ENCODE data around the gene IGFN1. TPM values are rescaled to one million over a fixed set of nuclear protein-coding genes. Genes with fewer than 3 reads are reported as not detected.

Gene IGFN1
- total RNA-seq, 1 experiment from 2014 or later = not detected

DNA sequence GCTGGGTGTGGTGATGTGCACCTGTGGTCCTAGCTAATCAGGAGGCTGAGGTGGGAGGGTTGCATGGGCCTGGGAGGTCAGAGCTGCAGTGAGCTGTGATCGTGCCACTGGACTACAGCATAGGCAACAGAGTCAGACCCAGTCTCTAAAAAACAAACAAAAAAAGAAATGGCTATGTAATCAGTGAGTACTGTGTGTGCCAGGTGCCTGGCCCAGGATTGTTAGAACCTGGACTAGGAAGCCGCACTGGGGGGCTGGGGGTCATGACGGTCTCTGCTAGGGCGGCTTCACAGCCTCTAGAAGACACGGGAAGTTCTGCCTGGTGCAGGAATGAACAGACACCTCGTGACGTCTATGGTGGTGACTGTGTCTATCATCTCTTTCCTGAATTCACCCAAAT, 44.8 kb upstream of the IGFN1 start:
- Histone ChIP-seq H3K79me1 (ENCODE audit: insufficient read depth, low read depth, low read length, poor library complexity, severe bottlenecking) (peaks cover 2% of the 10 kb centered on the region), H3T11ph (ENCODE audit: low read length) (no peak overlapping the region), H3K9ac (ENCODE audit: extremely low read depth, insufficient read length, low read length) (no peak overlapping the region), H3K14ac (ENCODE audit: insufficient read depth, low read length) (no peak overlapping the region), H4K91ac (ENCODE audit: insufficient read length, low read depth, low read length) (no peak overlapping the region), H2BK5ac (ENCODE audit: insufficient read length, low read length) (no peak overlapping the region), H4K5ac (ENCODE audit: insufficient read length, low read depth, low read length) (no peak overlapping the region), H3K4me2 (ENCODE audit: insufficient read depth, insufficient read length, low read length) (no peak overlapping the region), H3K23ac (ENCODE audit: insufficient read length, low read depth, low read length) (no peak overlapping the region), H3K27me3 (ENCODE audit: insufficient read depth, low read length) (no peaks in the 10 kb centered on the region), H3K18ac (ENCODE audit: insufficient read length, low read depth, low read length) (no peak overlapping the region), H3K56ac (ENCODE audit: insufficient read length, low read depth, low read length) (no peak overlapping the region), H3K79me2 (ENCODE audit: insufficient read depth, low read length) (no peaks in the 10 kb centered on the region), H2AK5ac (ENCODE audit: insufficient read length, low read length) (no peak overlapping the region), H2BK120ac (ENCODE audit: low read depth, low read length, poor library complexity, severe bottlenecking) (no peak overlapping the region), H2AFZ (ENCODE audit: low read length) (no peak overlapping the region), H2BK15ac (ENCODE audit: low read depth, low read length) (no peak overlapping the region), H3K27ac (ENCODE audit: insufficient read length, low read depth, low read length) (no peak overlapping the region), H3K23me2 (ENCODE audit: insufficient read length, low read depth, low read length, poor library complexity, severe bottlenecking) (no peaks in the 10 kb centered on the region), H2BK12ac (ENCODE audit: insufficient read length, low read depth, low read length) (no peak overlapping the region), H4K20me1 (ENCODE audit: control insufficient read depth, insufficient read depth, insufficient read length) (no peaks in the 10 kb centered on the region), H3K4me1 (ENCODE audit: insufficient read depth, low read length) (no peaks in the 10 kb centered on the region), H4K8ac (replicated peaks; ENCODE audit: insufficient read length, low read depth, low read length) (no peak overlapping the region), H2BK20ac (ENCODE audit: low read depth, low read length, poor library complexity, severe bottlenecking) (no peak overlapping the region), H3K4ac (ENCODE audit: low read depth, low read length) (no peak overlapping the region), H3K9me3 (ENCODE audit: control insufficient read depth, low read depth, low read length) (no peaks in the 10 kb centered on the region)
- H3K9me3 Mint-ChIP-seq = no peaks in the 10 kb centered on the region
- TF ChIP-seq, protein P1, sequence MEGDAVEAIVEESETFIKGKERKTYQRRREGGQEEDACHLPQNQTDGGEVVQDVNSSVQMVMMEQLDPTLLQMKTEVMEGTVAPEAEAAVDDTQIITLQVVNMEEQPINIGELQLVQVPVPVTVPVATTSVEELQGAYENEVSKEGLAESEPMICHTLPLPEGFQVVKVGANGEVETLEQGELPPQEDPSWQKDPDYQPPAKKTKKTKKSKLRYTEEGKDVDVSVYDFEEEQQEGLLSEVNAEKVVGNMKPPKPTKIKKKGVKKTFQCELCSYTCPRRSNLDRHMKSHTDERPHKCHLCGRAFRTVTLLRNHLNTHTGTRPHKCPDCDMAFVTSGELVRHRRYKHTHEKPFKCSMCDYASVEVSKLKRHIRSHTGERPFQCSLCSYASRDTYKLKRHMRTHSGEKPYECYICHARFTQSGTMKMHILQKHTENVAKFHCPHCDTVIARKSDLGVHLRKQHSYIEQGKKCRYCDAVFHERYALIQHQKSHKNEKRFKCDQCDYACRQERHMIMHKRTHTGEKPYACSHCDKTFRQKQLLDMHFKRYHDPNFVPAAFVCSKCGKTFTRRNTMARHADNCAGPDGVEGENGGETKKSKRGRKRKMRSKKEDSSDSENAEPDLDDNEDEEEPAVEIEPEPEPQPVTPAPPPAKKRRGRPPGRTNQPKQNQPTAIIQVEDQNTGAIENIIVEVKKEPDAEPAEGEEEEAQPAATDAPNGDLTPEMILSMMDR (conservative IDR thresholded peaks at IDR 0.05) = no peak
- no CpG with 5 or more reads among the region's 7 CpGs for WGBS (ENCODE audit: extremely low coverage, insufficient read length, low lambda C conversion rate)
- no peak for DNase-seq
- H3K36me3 Mint-ChIP-seq (ENCODE audit: insufficient read depth in 1 of 3, low read depth in 3 of 3) = peaks cover 56 to 99% (median 98%) of the 10 kb centered on the region in 3 experiments; a peak in 6 of 7 replicates
- no peaks in the 10 kb centered on the region for H3K27me3 Mint-ChIP-seq (ENCODE audit: low read depth)
- no peak overlapping the region for H3K27ac Mint-ChIP-seq
- H3K4me3 Mint-ChIP-seq = no peak overlapping the region
- no peaks in the 10 kb centered on the region for H3K4me1 Mint-ChIP-seq
